ENCODE results near the gene KNDC1.
"Not testable (repeated sequence)": the region's sequence is repeated elsewhere in the genome, so short reads cannot be mapped to it uniquely, and the experiment has no call there.

KNDC1 gene

GRCh38 chr10:133210398-133211140 lies 50.5 kb downstream of the KNDC1 start:
- in situ Hi-C loops (cut with MboI; ENCODE audit: low pct_unique_long_range_greater_than_20kb, low sequenced_read_pairs) = no loop called here
- DNase-seq = no peak

GRCh38 chr10:133211141-133211830 lies 51.3 kb downstream of the KNDC1 start:
- in situ Hi-C loops (cut with MboI; ENCODE audit: low pct_unique_long_range_greater_than_20kb, low sequenced_read_pairs) = no loop called here
- DNase-seq = no peak

GRCh38 chr10:133211959-133212852 lies 52.2 kb downstream of the KNDC1 start:
- no peak for DNase-seq
- in situ Hi-C loops (cut with MboI; ENCODE audit: low pct_unique_long_range_greater_than_20kb, low sequenced_read_pairs) = no loop called here

GRCh38 chr10:133212853-133213494 lies 53.0 kb downstream of the KNDC1 start:
- no peak for DNase-seq
- in situ Hi-C loops (cut with MboI; ENCODE audit: low pct_unique_long_range_greater_than_20kb, low sequenced_read_pairs) = no loop called here

- in situ Hi-C loops (cut with MboI; ENCODE audit: low pct_unique_long_range_greater_than_20kb, low sequenced_read_pairs) = no loop called here
- no peak for DNase-seq
Measured at GRCh38 chr10:133213641-133214467, 53.8 kb downstream of the KNDC1 start.

- DNase-seq = no peak
- in situ Hi-C loops (cut with MboI; ENCODE audit: low pct_unique_long_range_greater_than_20kb, low sequenced_read_pairs) = no loop called here
Measured at GRCh38 chr10:133214468-133215410, 54.7 kb downstream of the KNDC1 start.

GRCh38 chr10:133215586-133215985 lies 55.6 kb downstream of the KNDC1 start:
- DNase-seq = no peak
- in situ Hi-C loops (cut with MboI; ENCODE audit: low pct_unique_long_range_greater_than_20kb, low sequenced_read_pairs) = no loop called here

GRCh38 chr10:133216776-133217175 lies 56.8 kb downstream of the KNDC1 start:
- no peak for DNase-seq
- in situ Hi-C loops (cut with MboI; ENCODE audit: low pct_unique_long_range_greater_than_20kb, low sequenced_read_pairs) = no loop called here

GRCh38 chr10:133217800-133218589 lies 58.0 kb downstream of the KNDC1 start:
- in situ Hi-C loops (cut with MboI; ENCODE audit: low pct_unique_long_range_greater_than_20kb, low sequenced_read_pairs) = no loop called here
- DNase-seq = no peak

GRCh38 chr10:133218891-133219290 lies 58.9 kb downstream of the KNDC1 start:
- DNase-seq = no peak
- in situ Hi-C loops (cut with MboI; ENCODE audit: low pct_unique_long_range_greater_than_20kb, low sequenced_read_pairs) = no loop called here

GRCh38 chr10:133219782-133220181 lies 59.8 kb downstream of the KNDC1 start:
- in situ Hi-C loops (cut with MboI; ENCODE audit: low pct_unique_long_range_greater_than_20kb, low sequenced_read_pairs) = no loop called here
- no peak for DNase-seq

- DNase-seq = no peak
- in situ Hi-C loops (cut with MboI; ENCODE audit: low pct_unique_long_range_greater_than_20kb, low sequenced_read_pairs) = no loop called here
Measured at GRCh38 chr10:133221331-133221730, 61.3 kb downstream of the KNDC1 start.

GRCh38 chr10:133221756-133222155 lies 61.7 kb downstream of the KNDC1 start:
- DNase-seq; in situ Hi-C loops (cut with MboI; ENCODE audit: low pct_unique_long_range_greater_than_20kb, low sequenced_read_pairs): not testable (repeated sequence)

GRCh38 chr10:133224076-133224475 lies 64.1 kb downstream of the KNDC1 start:
- no peak for DNase-seq
- in situ Hi-C loops (cut with MboI; ENCODE audit: low pct_unique_long_range_greater_than_20kb, low sequenced_read_pairs) = no loop called here

GRCh38 chr10:133224756-133225372 lies 64.8 kb downstream of the KNDC1 start:
- peak; percentile 45 for DNase-seq
- in situ Hi-C loops (cut with MboI; ENCODE audit: low pct_unique_long_range_greater_than_20kb, low sequenced_read_pairs) = no loop called here

- no peak for DNase-seq
- in situ Hi-C loops (cut with MboI; ENCODE audit: low pct_unique_long_range_greater_than_20kb, low sequenced_read_pairs) = no loop called here
Measured at GRCh38 chr10:133225707-133226191, 65.7 kb downstream of the KNDC1 start.

Measured in KBM-7 (cell line).